Spleen (tissue), 7 donors: ENCODE data around the gene R3HCC1L.

Experiments used
- CTCF ChIP-seq, 11 experiments: fragments of 200-600 bp in 7 of 11; fragments of 450-650 bp in 4 of 11; sonication (generic) in 4 of 11; IDR thresholded peaks in 8 of 11; conservative IDR thresholded peaks in 3 of 11; 1 replicate in 7 of 11; 2 replicates in 4 of 11; pipeline versions ENCODE4 v1.4.0 to v1.8.0; 2016 to 2021; ENCODE audit warnings: antibody characterized with exemption in 11 of 11, inconsistent platforms in 4 of 11, mild to moderate bottlenecking in 1 of 11
- POLR2AphosphoS5 ChIP-seq, 3 donors: sonication (generic); formaldehyde crosslinking; IDR thresholded peaks; one replicate each; pipeline ENCODE4 v1.5.1; 2017; ENCODE audit warnings: antibody characterized with exemption in 3 of 3
- donor health status: DM: no; HTN: no; CAD: no; lungs with moderate emphysema.
- donor health status: DM: no; HTN: no; CAD: no.
- donor health status: DM: no; HTN: no; CAD: no.

DNA sequence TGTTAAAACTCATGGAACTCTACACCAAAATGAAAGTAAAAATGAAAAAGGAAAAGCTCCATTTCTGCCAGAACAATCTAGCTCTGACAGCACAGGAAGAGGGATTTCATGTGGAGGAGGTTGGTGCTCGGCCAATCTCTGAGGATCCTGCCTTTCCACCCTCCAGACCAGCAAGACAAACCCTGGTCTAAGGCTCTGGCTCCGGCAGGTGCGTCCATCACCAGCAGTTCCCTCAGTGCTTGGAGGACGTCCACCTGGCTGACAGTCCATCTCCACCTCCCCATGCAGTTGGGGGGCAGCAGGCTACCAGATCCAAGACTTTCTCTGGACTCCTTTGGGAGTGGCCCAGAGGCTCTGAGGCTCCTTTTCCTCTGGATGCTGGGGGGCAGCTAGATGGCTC, 158.5 kb downstream of the R3HCC1L start:
- no peak for TF ChIP-seq CTCF (IDR thresholded peaks at IDR 0.05 in 8 of 11, conservative IDR thresholded peaks at IDR 0.05 in 3 of 11)
- TF ChIP-seq POLR2AphosphoS5 (IDR thresholded peaks at IDR 0.05): no peak
